ENCODE results near the gene SH3GL3.

GRCh38 chr15:83533410-83533962, 86.3 kb downstream of the SH3GL3 start:
- no peak for TF ChIP-seq CTCF (IDR thresholded peaks at IDR 0.05)
- no peak for TF ChIP-seq ZFX (IDR thresholded peaks at IDR 0.05; ENCODE audit: borderline replicate concordance)

Data from 22Rv1 (cell line).